ENCODE measurements around the gene PHKA1. TPM values are rescaled to one million over a fixed set of nuclear protein-coding genes. Genes with fewer than 3 reads are reported as not detected.

The PHKA1 gene
- total RNA-seq, 1 experiment from 2014 or later: 15.3 TPM

- H3K4me1 ChIP-seq (ENCODE audit: control insufficient read depth in 1 of 2, insufficient read depth in 2 of 2, low read length in 2 of 2): no peaks in the 10 kb centered on the region; a peak in 1 of 4 replicates
- peak; percentile 70 for DNase-seq (ENCODE audit: low read depth, low spot score)
- peak; percentile 67 for TF ChIP-seq SP1 (IDR thresholded peaks at IDR 0.05; ENCODE audit: low read depth)
- TF ChIP-seq EZH2phosphoT487 (IDR thresholded peaks at IDR 0.05; ENCODE audit: borderline replicate concordance): no peak
- TF ChIP-seq POLR2AphosphoS5 (IDR thresholded peaks at IDR 0.05; ENCODE audit: low read depth, low read length): peak; percentile 46
- TF ChIP-seq CBX3 (IDR thresholded peaks at IDR 0.05; ENCODE audit: low read depth): peak; percentile 60; the same call in 1 of the 2 replicates
- peak; percentile 89 for TF ChIP-seq TCF7L2 (IDR thresholded peaks at IDR 0.05; ENCODE audit: borderline replicate concordance, extremely low read depth, insufficient read depth, insufficient read length)
- TF ChIP-seq, protein P1, sequence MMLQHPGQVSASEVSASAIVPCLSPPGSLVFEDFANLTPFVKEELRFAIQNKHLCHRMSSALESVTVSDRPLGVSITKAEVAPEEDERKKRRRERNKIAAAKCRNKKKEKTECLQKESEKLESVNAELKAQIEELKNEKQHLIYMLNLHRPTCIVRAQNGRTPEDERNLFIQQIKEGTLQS (IDR thresholded peaks at IDR 0.05): no peak
- peak; percentile 42; the same call in 1 of the 2 replicates for TF ChIP-seq SRF (IDR thresholded peaks at IDR 0.05; ENCODE audit: low read depth)
- TF ChIP-seq ELF1 (IDR thresholded peaks at IDR 0.05; ENCODE audit: borderline replicate concordance, low read depth): peak; percentile 57; the same call in 1 of the 2 replicates
- no peak for TF ChIP-seq REST (IDR thresholded peaks at IDR 0.05; ENCODE audit: low read depth)
- no peak for TF ChIP-seq EGR1 (IDR thresholded peaks at IDR 0.05; ENCODE audit: low read depth)
- TF ChIP-seq ZFX (IDR thresholded peaks at IDR 0.05): 0 out of 2 replicates have a peak, but pooled peaks have one; percentile 12
- H3K27ac ChIP-seq (ENCODE audit: low read depth, low read length): peak within 1 kb of the TSS; percentile 59
- no TSS peak for BruUV-seq (replicated peaks)
- RAD21 ChIA-PET (ENCODE audit: low non-redundant PET in 1 of 2, low total read pairs in 2 of 2, uncharacterized antibody in 2 of 2, unreplicated experiment in 2 of 2): no interaction called here
- peak within 1 kb of the TSS; percentile 60 for H3K9ac ChIP-seq (ENCODE audit: low read length)
- H2AFZ ChIP-seq (ENCODE audit: low read depth, low read length, poor library complexity, severe bottlenecking): peak within 1 kb of the TSS; percentile 96
- H3K79me2 ChIP-seq (ENCODE audit: insufficient read depth, low read length): no peaks in the 10 kb centered on the region; the same call in 1 of the 2 replicates
- peak within 1 kb of the TSS; percentile 82 for H3K4me2 ChIP-seq (ENCODE audit: low read length)
- H4K20me1 ChIP-seq (ENCODE audit: insufficient read depth): no peaks in the 10 kb centered on the region
- no peaks in the 10 kb centered on the region for H3K9me3 ChIP-seq (ENCODE audit: control insufficient read depth in 1 of 2, insufficient read depth in 1 of 2, low read depth in 1 of 2, low read length in 2 of 2)
- no peaks in the 10 kb centered on the region for H3K27me3 ChIP-seq (ENCODE audit: insufficient read depth, low read length)
- peak within 1 kb of the TSS; percentile 67 to 69 for H3K4me3 ChIP-seq (replicated peaks in 1 of 2; ENCODE audit: low read depth in 1 of 2, low read length in 2 of 2)
- H3K36me3 ChIP-seq (ENCODE audit: control insufficient read depth in 1 of 2, insufficient read depth in 2 of 2, low read length in 2 of 2): no peaks in the 10 kb centered on the region; a peak in 1 of 4 replicates
- peak; percentile 91 for ATAC-seq
- POLR2A ChIA-PET: interaction anchor here (0.9 kb wide), 1 partner anchor 17 kb away, joined by 3 read pairs; no protein-coding TSS in a partner anchor
- CTCF ChIA-PET: no interaction called here
- intact Hi-C loops (cut with micrococcal nuclease): no loop called here
- no peaks in the 10 kb centered on the region for H3K9me2 ChIP-seq (ENCODE audit: insufficient read depth)
Measured at GRCh38 chrX:72572248-72573157, 141.6 kb downstream of the PHKA1 start, which contains the start of gene HDAC8. Gene HDAC8, minus strand, starts transcription at chrX:72572843. Its CDS starts 82 bp downstream, at chrX:72572761.
